Neural cell (in vitro differentiated cells): Measurements from ENCODE around the gene MYCBPAP. TPM values are rescaled to one million over a fixed set of nuclear protein-coding genes. Genes with fewer than 3 reads are reported as not detected.

Source experiments
- H2AFZ ChIP-seq: fragments of 200-600, 300-800 bp; sonication (generic), shearing (Covaris generic); 2 replicates; pipeline ENCODE4 v1.6.0; 2014; ENCODE audit warnings: low read depth, mild to moderate bottlenecking, antibody characterized with exemption, low read length, moderate library complexity
- H3F3A ChIP-seq: fragments of 200-600 bp; shearing (Covaris generic); 2 replicates; pipeline ENCODE4 v1.6.1; 2016; ENCODE audit warnings: mild to moderate bottlenecking, moderate library complexity, mixed read lengths, antibody characterized with exemption, low read length; ENCODE audit not compliant: insufficient read depth, poor library complexity, severe bottlenecking
- H3K27ac ChIP-seq: fragments of 200-600, 300-800 bp; sonication (generic), shearing (Covaris generic); 2 replicates; pipeline ENCODE4 v1.5.1; 2014; ENCODE audit warnings: mild to moderate bottlenecking, low read length, moderate library complexity
- H3K27me3 ChIP-seq: fragments of 300-800, 200-600 bp; sonication (generic), shearing (Covaris generic); 2 replicates; pipeline ENCODE4 v1.6.0; 2014; ENCODE audit warnings: mild to moderate bottlenecking, low read depth, low read length, moderate library complexity; ENCODE audit not compliant: insufficient read depth
- H3K36me3 ChIP-seq: fragments of 300-800, 200-600 bp; sonication (generic), shearing (Covaris generic); 2 replicates; pipeline ENCODE4 v1.5.1; 2014; ENCODE audit warnings: mild to moderate bottlenecking, antibody characterized with exemption, low read length, moderate library complexity; ENCODE audit not compliant: insufficient read depth
- H3K4me2 ChIP-seq: fragments of 300-800, 200-600 bp; sonication (generic), shearing (Covaris generic); 2 replicates; pipeline ENCODE4 v1.6.0; 2014; ENCODE audit warnings: mild to moderate bottlenecking, low read length
- H3K4me3 ChIP-seq: fragments of 300-800, 200-600 bp; sonication (generic), shearing (Covaris generic); 2 replicates; pipeline ENCODE4 v1.5.1; 2014; ENCODE audit warnings: mild to moderate bottlenecking, low read length, moderate library complexity
- H3K79me2 ChIP-seq: fragments of 200-600 bp; shearing (Covaris generic); replicated peaks from 2 replicates; pipeline ENCODE4 v1.6.0; 2014; ENCODE audit warnings: mild to moderate bottlenecking, low read length, moderate library complexity; ENCODE audit not compliant: insufficient read depth
- H3K9ac ChIP-seq: fragments of 300-800, 200-600 bp; sonication (generic), shearing (Covaris generic); 2 replicates; pipeline ENCODE4 v1.6.1; 2016; ENCODE audit warnings: mild to moderate bottlenecking, low read length, mixed read lengths
- H3K9me2 ChIP-seq: fragments of 200-600 bp; shearing (Covaris generic); 2 replicates; pipeline ENCODE4 v1.6.1; 2016; ENCODE audit warnings: mild to moderate bottlenecking, low read length, mixed read lengths; ENCODE audit not compliant: insufficient read depth
- H3K9me3 ChIP-seq: fragments of 200-600, 300-800 bp; sonication (generic), shearing (Covaris generic); 2 replicates; pipeline ENCODE4 v1.6.1; 2016; ENCODE audit warnings: mild to moderate bottlenecking, mixed run types, low read length, moderate library complexity, mixed read lengths
- H4K20me1 ChIP-seq: fragments of 200-600 bp; shearing (Covaris generic); 2 replicates; pipeline ENCODE4 v1.6.1; 2016; ENCODE audit warnings: mild to moderate bottlenecking, mixed run types; ENCODE audit not compliant: insufficient read depth
- EP300 ChIP-seq: fragments of 450-650 bp; conservative IDR thresholded peaks from 2 replicates; pipeline ENCODE4 v1.6.1; 2014; ENCODE audit warnings: antibody characterized with exemption, mild to moderate bottlenecking, moderate library complexity; ENCODE audit not compliant: poor library complexity, severe bottlenecking
- EZH2 ChIP-seq: fragments of 200-600, 300-800 bp; shearing (Covaris generic), sonication (generic); IDR thresholded peaks from 2 replicates; pipeline ENCODE4 v1.6.1; 2014; ENCODE audit warnings: antibody characterized with exemption, low read length, borderline replicate concordance, mild to moderate bottlenecking; ENCODE audit not compliant: insufficient read depth, poor library complexity, severe bottlenecking
- MXI1 ChIP-seq: fragments of 450-650 bp; conservative IDR thresholded peaks from 2 replicates; pipeline ENCODE4 v1.6.1; 2014; ENCODE audit warnings: antibody characterized with exemption, mild to moderate bottlenecking; ENCODE audit not compliant: poor library complexity, severe bottlenecking
- POLR2AphosphoS5 ChIP-seq: IDR thresholded peaks from 2 replicates; pipeline ENCODE4 v1.6.1; 2012
- RAD21 ChIP-seq: fragments of 450-650 bp; conservative IDR thresholded peaks from 2 replicates; pipeline ENCODE4 v1.6.1; 2014; ENCODE audit warnings: antibody characterized with exemption, mild to moderate bottlenecking, moderate library complexity
- SMC3 ChIP-seq: fragments of 450-650 bp; conservative IDR thresholded peaks from 2 replicates; pipeline ENCODE4 v1.6.1; 2014; ENCODE audit warnings: antibody characterized with exemption, mild to moderate bottlenecking, moderate library complexity; ENCODE audit not compliant: poor library complexity
- TAF1 ChIP-seq: IDR thresholded peaks from 2 replicates; pipeline ENCODE4 v1.6.1; 2012; ENCODE audit warnings: low read depth
- polyA plus RNA-seq: library from polyadenylated mRNA; depleted of rRNA; stranded (reverse); fragments of >200 nt; gene quantifications from 2 replicates; pipeline ENCODE4 v1.2.3, GENCODE V29; 2014
- TF ChIP-seq, protein P1 (sequence below): IDR thresholded peaks from 2 replicates; pipeline ENCODE4 v1.6.1; 2012; ENCODE audit warnings: borderline replicate concordance
- TF ChIP-seq, protein P2 (sequence below): fragments of 450-650 bp; IDR thresholded peaks from 2 replicates; pipeline ENCODE4 v1.5.1; 2014; ENCODE audit warnings: antibody characterized with exemption, mild to moderate bottlenecking, moderate library complexity; ENCODE audit not compliant: poor library complexity, severe bottlenecking

Gene MYCBPAP
- polyA plus RNA-seq, 1 donor from 2014 or later: 0.35 TPM

DNA sequence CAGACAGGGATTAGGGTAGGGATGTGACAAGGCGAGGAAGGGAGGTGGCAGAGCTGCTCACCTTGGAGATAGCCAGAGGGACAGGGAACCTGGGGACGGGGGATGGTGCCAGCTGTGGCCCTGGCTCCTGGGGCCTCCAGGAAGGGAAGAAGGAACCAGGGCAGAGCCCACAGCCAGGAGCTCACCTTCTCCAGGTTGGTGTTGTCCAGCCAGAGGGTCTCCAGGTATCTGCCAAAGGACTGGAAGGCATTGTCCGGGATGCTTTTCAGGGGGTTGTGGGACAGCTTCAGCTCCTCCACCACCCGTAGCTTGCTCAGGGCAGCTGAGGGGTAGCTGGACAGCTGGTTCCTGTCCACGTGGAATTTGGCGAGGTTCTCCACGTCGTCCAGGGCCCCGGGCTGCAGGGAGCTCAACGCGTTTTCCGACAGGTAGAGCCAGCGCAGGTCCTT lies 40.4 kb upstream of the MYCBPAP start (continued):
- TF ChIP-seq EP300 (no peak), POLR2AphosphoS5 (no peak)

DNA sequence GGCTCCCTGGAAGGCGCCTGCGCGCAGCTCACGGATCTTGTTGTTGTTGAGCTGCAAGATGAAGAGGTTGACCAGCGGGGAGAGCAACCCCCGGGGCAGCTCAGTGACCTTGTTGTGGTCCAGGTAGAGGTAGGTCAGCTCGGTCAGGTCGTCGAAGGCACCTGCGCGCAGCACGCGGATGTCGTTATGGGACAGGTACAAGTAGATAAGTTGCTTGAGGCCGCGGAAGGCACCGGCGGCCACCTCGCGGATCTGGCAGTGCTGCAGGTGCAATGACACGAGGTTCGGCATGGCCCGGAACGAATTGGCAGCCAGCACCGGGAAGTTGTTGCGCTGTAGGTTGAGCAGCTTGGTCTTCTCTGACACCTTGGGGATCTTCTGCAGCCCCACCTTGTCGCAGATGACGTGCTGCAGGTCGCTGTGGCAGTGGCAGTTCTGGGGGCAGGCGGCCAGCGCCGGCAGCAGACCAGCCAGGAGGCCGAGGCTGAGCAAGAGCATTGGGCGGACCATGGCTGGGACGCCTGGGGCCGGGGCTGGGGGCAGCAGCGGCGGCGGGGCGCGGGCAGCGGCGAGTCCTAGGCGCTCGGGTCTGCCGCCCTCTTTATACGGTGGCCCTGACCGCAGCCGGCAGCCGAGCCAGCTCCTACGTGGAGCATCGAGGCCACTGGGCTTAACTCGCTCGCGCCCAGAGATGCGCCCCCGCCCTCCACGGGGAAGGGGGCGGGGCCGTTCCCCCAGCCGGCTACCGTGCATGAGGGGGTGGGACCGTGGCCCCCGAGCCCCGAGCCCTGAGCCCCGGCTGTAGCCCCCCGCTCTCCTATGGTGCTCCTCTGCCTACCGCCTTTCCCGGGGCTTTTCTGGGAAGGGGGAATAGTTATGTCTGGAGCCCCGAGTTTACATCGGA lies 39.7 kb upstream of the MYCBPAP start, which contains the start of gene CHAD:
CHAD (minus strand) TSS at position 577 of the 904 bp plus-strand sequence; CDS start at position 510, 67 bp downstream.
- no peaks in the 10 kb centered on the region for H3K9me2 ChIP-seq
- TF ChIP-seq, protein P1, sequence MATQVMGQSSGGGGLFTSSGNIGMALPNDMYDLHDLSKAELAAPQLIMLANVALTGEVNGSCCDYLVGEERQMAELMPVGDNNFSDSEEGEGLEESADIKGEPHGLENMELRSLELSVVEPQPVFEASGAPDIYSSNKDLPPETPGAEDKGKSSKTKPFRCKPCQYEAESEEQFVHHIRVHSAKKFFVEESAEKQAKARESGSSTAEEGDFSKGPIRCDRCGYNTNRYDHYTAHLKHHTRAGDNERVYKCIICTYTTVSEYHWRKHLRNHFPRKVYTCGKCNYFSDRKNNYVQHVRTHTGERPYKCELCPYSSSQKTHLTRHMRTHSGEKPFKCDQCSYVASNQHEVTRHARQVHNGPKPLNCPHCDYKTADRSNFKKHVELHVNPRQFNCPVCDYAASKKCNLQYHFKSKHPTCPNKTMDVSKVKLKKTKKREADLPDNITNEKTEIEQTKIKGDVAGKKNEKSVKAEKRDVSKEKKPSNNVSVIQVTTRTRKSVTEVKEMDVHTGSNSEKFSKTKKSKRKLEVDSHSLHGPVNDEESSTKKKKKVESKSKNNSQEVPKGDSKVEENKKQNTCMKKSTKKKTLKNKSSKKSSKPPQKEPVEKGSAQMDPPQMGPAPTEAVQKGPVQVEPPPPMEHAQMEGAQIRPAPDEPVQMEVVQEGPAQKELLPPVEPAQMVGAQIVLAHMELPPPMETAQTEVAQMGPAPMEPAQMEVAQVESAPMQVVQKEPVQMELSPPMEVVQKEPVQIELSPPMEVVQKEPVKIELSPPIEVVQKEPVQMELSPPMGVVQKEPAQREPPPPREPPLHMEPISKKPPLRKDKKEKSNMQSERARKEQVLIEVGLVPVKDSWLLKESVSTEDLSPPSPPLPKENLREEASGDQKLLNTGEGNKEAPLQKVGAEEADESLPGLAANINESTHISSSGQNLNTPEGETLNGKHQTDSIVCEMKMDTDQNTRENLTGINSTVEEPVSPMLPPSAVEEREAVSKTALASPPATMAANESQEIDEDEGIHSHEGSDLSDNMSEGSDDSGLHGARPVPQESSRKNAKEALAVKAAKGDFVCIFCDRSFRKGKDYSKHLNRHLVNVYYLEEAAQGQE: no peak
- TF ChIP-seq EZH2 (no peak), TAF1 (no peak), MXI1 (no peak), SMC3 (no peak), POLR2AphosphoS5 (no peak), EP300 (no peak), RAD21 (no peak)
- TF ChIP-seq, protein P2, sequence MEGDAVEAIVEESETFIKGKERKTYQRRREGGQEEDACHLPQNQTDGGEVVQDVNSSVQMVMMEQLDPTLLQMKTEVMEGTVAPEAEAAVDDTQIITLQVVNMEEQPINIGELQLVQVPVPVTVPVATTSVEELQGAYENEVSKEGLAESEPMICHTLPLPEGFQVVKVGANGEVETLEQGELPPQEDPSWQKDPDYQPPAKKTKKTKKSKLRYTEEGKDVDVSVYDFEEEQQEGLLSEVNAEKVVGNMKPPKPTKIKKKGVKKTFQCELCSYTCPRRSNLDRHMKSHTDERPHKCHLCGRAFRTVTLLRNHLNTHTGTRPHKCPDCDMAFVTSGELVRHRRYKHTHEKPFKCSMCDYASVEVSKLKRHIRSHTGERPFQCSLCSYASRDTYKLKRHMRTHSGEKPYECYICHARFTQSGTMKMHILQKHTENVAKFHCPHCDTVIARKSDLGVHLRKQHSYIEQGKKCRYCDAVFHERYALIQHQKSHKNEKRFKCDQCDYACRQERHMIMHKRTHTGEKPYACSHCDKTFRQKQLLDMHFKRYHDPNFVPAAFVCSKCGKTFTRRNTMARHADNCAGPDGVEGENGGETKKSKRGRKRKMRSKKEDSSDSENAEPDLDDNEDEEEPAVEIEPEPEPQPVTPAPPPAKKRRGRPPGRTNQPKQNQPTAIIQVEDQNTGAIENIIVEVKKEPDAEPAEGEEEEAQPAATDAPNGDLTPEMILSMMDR: no peak
- no peak within 1 kb of the TSS for H3K4me2 ChIP-seq
- no peaks in the 10 kb centered on the region for H4K20me1 ChIP-seq
- H3K9me3 ChIP-seq: no peaks in the 10 kb centered on the region
- no peak within 1 kb of the TSS for H3K9ac ChIP-seq
- no peaks in the 10 kb centered on the region for H3K36me3 ChIP-seq
- no peak within 1 kb of the TSS for H3K27ac ChIP-seq
- no peaks in the 10 kb centered on the region for H3F3A ChIP-seq
- peaks cover 27% of the 10 kb centered on the region for H3K27me3 ChIP-seq
- peak within 1 kb of the TSS; percentile 28 for H3K4me3 ChIP-seq
- no peak within 1 kb of the TSS for H2AFZ ChIP-seq
- H3K79me2 ChIP-seq: no peaks in the 10 kb centered on the region

DNA sequence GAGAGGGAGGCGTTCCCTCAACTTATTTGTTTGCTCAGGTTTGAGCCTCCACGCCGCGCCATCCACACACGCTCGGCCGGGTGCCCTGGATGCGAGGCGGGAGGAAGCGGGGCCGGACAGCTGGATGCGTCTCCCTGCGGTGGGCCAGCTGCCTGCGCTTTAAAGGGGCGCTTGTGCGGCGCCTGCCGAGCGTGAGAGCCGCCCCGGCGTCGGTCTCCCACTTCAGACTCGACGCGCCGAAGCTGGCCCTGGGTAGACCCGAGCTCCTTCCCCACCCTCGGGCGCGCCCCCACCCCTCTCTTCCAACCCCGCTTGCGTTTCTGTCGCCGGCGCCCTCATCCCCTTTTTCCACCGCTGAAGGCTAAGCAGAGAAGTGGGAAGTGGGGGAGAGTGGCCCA lies 39.0 kb upstream of the MYCBPAP start:
- H3K4me2 ChIP-seq: no peak overlapping the region
- H3K9me2 ChIP-seq: no peaks in the 10 kb centered on the region
- H3K4me3 ChIP-seq: peak overlapping the region; percentile 28
- H3K9ac ChIP-seq: no peak overlapping the region
- H2AFZ ChIP-seq: no peak overlapping the region
- H3K79me2 ChIP-seq: no peaks in the 10 kb centered on the region
- H3K27ac ChIP-seq: no peak overlapping the region
- H3K9me3 ChIP-seq: no peaks in the 10 kb centered on the region
- H3F3A ChIP-seq: no peaks in the 10 kb centered on the region
- no peaks in the 10 kb centered on the region for H4K20me1 ChIP-seq
- TF ChIP-seq, protein P2: no peak
- no peak for TF ChIP-seq MXI1
- TF ChIP-seq, protein P1: no peak
- no peak for TF ChIP-seq EP300
- no peaks in the 10 kb centered on the region for H3K36me3 ChIP-seq
- H3K27me3 ChIP-seq: peaks cover 27% of the 10 kb centered on the region
